Cardiac septum (tissue), 1 donor: ENCODE measurements around the gene PARD3. TPM values are rescaled to one million over a fixed set of nuclear protein-coding genes. Genes with fewer than 3 reads are reported as not detected.

Source experiments
- DNase-seq: peaks from one replicate; pipeline ENCODE4 v3.0.0-alpha.2; 2020; ENCODE audit warnings: low spot score
- intact Hi-C: fragments of 100-400 bp; cut with DNase I; formaldehyde crosslinking; loops from one replicate; pipeline ENCODE4 v1.14.0; 2022
- total RNA-seq: library from RNA; stranded (reverse); fragmentation: NEBNext Ultra II Directional; extraction: Animal tissue kit (Norgen Biotek cat#: 25700); gene quantifications from one replicate; pipeline ENCODE4 v1.2.1, GENCODE V29; 2021
- donor health status: DM: no; HTN: no; CAD: no.

PARD3 gene
- total RNA-seq, 1 donor from 2014 or later: 36.7 TPM

DNA sequence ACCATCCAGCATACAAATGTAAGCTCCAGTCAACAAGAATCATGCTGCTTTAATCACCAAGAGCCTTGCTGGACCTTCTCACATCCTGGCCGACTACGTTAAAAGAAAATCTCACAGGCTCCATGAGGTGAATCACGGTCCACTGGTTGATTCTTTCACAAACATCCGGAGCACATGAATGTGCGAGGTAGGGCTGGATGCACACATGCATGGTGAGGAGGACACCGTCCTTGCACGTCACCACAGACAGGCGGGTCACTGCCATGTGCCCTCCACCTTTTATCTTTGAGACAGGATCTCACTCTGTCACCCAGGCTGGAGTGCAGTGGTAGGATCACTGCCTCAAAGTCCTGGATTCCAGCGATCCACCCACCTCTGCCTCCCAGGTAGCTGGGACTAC lies 265.1 kb downstream of the PARD3 start:
- DNase-seq: no peak
- intact Hi-C loops: no loop called here

DNA sequence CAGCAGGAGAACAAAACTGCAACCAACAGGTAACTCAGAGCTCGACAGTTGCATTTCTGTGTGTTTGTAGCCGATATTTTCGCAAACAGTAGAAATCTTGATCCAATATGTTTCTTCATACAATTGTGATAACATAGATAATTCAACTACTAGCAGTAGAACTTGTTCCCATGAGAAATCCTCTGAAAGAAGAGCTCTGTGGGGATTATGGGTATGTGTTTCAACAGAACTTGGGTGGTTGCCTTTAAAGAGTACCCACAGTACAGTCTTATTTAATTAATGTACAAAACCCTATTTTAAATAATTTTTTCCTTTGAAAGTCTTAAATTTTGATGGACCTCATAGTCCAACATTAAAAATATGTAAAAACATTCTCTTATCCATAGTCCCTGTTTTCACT lies 266.1 kb downstream of the PARD3 start:
- no peak for DNase-seq
- intact Hi-C loops: no loop called here

DNA sequence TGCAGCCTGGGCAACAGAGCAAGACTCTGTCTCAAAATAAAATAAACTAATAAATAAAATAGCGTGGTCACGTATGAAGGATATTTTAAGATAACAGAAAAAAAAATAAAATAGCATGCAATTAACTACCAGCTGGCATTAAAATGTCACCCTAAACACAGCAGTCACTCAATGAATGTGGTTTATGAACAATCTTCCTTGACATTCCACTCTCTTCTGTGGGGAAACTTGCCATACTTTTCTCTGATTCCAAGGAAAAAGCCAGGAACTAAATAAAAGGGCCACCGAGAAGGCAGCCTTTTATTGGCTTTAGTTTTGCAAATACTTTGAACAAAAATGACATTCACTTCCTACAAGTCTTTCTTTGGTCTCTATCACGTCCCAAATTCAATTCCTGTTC lies 266.6 kb downstream of the PARD3 start:
- DNase-seq: no peak
- intact Hi-C loops: no loop called here

DNA sequence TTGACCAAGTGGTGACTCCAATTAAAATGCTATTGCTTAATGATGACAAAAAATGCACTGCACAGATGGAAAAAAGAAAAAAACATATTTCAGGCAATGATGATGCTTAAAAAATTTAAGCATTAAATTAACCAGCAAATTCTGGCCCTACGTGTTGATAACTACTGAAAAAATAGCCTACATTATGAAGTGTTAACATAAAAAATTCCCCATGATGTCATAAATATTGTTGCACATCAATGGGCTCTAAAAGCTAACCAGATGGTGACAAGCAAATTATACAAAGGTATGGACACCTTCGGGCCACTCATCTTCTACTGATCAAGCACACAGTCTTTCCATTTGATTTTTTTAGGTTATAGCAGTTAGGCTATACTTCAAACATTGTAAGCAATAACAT lies 267.4 kb downstream of the PARD3 start:
- intact Hi-C loops: no loop called here
- DNase-seq: no peak

DNA sequence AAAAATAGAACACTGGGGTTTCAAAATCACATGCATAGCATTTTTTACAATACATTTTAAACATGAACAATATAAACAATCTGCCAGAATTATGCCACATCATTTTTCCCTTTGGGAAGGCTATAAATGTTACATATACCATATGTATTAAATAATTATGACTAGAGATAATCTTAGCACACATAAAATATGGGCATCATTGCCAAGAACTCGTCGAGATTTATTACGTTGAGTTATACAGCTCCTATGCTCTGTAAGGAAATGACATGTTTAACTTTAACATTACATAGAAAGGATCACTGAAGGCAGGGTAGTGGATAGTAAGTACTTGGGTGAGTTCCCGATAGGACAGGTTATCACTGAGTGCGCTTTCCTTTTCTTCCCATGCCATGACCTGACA lies 267.8 kb downstream of the PARD3 start:
- no peak for DNase-seq
- intact Hi-C loops: no loop called here

DNA sequence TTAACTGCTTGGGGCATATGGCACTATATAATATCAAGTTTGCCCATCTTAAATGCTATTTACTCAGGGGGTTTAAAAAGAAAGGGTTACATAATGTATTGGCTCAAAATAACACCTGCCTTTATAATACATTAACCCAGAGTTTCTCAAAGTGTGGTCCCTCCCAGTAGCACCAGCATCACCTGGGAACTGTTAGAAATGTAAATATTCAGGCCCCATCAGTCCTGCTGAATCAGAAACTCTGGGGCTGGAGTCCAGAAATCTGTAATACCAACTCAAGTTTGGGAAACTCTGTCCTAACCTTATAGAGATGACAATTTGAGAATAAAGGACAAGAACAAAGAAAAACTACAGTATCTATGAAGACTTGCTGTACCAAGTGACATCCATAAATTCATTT lies 270.7 kb downstream of the PARD3 start:
- no peak for DNase-seq
- intact Hi-C loops: no loop called here

DNA sequence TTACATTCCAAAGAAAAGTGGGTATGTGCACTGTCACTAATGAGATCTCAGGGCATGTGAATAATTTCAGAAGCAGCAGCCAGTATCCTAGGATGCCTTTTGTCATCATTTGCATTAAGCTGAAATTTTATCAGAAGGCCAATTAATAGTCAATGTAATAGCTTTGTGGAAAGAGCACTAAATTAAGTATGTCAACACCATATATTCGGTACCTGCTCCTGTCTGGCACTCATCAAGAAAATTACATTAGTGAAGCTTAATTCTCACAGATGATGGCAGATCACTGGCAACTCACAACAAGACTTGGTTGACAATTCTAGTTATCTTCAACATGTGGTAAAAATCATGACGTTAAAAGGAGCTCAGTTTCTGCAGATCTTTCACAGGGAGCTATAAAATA lies 271.4 kb downstream of the PARD3 start:
- DNase-seq: no peak
- intact Hi-C loops: no loop called here

DNA sequence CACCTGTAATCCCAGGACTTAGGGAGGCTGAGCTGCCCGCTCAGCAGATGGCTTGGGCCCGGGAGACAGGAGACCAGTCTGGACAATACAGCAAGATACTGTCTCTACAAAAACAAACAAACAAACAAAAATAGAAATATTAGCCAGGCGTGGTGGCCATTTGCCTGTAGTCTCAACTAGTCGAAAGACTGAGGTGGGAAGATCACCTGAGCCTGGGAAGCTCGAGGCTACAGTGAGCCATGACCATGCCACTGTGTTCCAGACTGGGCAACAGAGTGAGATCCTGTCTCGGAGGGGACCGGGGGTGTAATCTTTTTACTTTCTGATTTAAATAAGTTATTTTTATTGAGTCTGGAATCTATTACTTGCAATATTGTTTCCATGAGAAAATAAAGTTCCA lies 274.6 kb downstream of the PARD3 start:
- DNase-seq: no peak
- intact Hi-C loops: no loop called here

DNA sequence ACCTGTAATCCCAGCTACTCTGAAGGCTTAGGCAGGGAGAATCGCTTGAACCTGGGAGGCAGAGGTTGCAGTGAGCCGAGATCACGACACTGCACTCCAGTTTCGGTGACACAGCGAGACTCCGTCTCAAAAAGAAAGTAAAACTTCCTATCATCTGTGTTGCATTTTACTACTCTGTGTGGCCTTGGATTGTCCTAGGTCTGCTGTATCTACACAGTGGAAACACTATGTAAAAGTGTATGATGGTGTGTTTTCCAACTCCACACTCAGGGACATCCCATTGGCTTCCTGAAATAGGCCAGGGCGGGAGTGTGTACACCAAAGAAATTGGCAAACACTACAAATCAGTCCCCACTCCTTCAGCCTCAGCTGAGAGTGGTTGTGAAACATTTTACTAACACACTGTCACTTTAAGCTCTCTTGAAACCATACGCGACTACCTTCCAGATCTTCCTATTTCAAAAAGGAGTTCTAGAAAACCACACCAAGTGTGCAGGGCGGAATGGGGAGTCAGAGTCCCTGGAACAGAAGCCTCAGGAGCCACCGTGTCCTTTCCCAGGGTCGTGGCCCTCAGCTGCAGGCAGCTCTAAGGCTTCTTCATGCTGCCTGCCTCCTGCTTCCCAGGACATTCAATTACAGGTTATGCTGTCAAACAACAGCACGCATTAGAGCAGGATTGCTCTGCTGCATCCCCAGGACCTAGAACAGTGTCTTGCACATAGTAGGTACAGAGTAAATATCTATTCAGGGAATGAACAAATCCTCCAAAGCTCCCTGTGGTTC lies 275.4 kb downstream of the PARD3 start:
- DNase-seq: no peak
- intact Hi-C loops: no loop called here

DNA sequence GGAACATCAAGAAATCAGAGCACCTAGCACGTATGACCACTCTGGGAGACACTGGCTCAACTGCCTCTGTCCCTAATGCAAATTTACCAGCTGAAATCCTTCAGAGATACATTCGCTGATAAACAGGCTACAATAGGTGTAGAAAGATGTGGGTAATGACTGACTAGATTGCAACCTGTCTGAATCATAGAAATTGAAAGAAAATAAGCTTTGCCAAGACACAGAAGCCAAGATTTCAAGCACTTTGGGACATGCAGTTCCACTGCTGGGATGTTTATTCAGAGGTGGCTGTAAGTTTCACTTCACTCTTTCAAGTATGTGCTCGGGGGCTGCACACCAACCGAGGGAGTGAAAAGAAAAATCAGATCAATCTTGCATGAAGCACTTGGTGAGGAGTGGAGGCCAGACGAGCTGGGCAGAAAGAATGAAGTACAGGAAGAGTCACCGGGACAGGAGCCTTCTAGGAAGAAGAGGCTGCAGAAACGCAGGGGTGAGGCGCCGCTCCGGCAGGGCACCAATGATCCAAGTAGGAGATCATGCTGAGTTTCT lies 276.7 kb downstream of the PARD3 start:
- no peak for DNase-seq
- intact Hi-C loops: no loop called here

DNA sequence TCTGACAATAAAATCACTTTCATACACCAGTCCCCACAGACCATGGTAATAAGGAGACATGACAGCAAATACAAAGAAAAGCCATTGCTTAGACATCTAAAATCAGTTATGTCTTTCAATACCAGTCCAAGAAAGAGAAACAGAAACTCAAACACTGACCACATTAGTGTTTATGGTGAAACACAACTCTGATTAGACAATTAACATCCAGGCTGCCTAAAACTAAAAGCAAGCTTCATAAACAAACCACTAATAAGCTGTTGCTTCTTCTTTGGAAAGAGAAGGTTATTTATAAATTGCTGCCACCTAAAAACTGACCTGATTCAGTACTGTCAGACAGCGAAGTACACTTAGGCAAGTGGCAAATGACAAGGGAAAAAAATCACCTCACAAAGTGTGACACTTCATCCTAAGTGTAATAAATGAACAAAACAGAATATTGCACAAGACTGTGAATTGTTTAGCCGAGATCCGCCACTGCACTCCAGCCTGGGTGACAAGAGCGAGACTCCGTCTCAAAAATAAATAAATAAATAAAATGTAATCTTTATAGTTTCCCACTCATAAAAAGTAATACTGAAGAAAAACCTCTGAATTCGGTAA lies 277.4 kb downstream of the PARD3 start:
- intact Hi-C loops: no loop called here
- no peak for DNase-seq

DNA sequence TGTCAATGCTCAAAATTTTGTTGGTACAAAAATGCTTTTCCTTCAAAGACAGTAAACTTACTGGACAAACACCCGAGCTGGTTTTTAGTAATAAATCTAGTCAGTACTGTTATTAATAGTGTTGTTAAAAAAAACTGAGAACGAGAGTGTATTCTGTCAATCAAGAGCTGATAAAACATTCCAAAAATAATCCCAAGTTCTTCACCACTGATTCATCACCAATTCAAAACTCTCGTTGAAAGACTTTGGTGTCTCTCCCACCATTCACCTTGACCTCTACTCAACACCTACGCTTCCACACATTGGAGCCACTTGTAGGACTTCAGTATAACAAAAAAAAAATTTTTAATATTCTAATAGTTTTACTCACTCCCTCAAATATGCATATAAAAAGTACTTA lies 279.2 kb downstream of the PARD3 start:
- intact Hi-C loops: no loop called here
- DNase-seq: no peak

DNA sequence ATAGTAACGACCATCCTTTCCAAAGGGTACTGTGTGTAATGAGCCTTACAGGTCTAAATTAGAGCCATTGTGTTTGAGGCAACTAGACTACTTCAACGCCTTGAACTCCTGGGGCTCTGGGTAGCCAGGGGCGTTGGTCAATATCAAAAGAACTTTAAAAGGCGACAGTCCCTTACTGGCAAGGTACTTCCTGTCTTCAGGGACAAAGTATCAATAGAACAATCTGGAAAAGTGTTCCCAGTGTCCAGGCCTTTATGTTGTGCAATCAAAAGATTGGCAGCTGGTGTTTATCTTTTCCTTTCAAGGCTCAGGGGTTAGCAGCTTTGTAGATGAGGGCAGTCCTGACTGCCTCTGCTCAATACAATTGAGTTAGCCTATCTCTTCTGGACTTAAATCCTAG lies 284.3 kb downstream of the PARD3 start:
- no peak for DNase-seq
- intact Hi-C loops: no loop called here

DNA sequence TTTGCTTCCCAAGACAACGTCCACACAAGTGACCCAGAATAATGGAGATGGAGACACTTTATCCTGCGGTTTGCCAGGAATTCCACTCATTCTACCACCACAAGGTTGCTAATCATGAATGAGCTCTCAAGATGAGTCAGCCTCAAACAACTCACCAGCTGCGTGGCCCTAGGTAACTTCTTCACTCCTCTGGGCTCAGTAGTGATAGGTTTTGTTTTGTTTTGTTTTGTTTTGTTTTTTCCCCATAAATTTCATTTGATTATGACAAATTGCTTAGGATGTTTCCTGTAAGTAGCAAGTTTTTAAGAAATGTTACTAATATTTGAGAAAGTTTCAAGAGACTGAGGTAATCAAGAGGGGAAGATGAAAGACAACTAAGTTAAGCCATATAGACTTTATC lies 286.8 kb downstream of the PARD3 start:
- intact Hi-C loops: loop anchor here (5.0 to 10.0 kb wide), 2 partner anchors 99 to 1194 kb away; partner anchors contain the start of gene NRP1
- DNase-seq: no peak

DNA sequence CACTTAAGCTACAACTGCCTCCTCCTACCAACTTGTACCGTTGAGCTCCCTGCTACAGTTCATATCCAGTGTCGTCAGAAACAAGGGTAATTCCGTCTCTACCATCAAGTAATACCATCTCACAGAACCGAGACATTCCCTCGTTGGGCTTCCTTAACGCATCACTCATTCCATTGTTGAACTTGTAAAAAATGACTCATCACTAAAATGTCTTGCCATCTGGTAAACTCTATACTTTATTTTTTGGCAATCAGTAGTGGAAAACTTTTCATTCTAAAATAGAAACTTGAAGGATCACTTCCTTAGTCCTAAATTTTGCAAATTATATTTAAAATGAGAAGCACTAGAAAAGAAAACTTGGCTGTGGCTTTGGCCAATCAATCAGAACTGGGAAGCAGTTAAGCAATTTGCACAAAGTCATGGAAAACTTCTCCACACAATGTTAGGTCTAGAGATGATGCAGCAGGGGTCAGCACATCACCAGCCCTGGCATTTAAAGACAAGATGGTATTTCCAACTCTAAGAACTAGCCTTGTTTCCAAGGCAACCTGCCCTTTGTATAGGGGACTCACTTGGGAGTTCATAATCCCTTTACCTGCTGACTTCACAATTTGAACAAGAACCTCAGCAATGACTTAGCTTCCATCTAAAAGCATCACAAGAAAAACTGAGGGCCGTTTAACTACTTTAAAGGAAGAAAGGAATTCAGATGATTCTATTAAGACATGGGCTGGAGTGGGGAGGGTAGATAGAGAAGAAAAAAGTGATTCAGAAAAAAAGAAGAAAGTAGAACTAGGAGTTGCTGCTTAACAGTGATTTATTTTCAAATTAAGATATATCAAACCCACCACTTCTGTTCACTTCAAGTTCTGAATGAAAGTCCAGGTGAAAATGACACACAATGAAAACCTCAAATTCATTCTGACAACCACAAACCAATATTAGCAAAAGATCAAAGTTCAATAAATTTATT lies 288.1 kb downstream of the PARD3 start:
- no peak for DNase-seq
- intact Hi-C loops: loop anchor here (5.0 to 10.0 kb wide), 2 partner anchors 100 to 1192 kb away; partner anchors contain the start of gene NRP1

DNA sequence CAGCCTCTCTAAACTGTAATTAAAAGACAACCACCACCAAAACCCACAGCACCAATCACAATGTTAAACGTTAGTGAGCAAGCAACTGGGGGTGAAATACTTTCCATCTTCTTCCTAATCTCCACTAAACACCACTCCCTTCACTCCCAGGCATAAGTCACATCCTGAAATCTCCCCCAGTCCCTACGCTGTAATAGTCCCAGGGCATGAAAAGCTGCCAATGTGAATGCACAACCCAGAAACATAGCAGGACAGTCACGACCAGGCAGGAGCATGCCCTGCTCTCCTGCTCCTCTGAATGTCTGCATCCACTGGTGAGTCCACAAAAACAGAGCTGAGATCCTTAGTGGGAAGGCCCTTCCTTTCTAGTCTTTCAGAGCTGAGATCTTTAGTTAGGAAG lies 288.9 kb downstream of the PARD3 start:
- DNase-seq: no peak
- intact Hi-C loops: loop anchor here (5.0 to 10.0 kb wide), 2 partner anchors 101 to 1191 kb away; partner anchors contain the start of gene NRP1

DNA sequence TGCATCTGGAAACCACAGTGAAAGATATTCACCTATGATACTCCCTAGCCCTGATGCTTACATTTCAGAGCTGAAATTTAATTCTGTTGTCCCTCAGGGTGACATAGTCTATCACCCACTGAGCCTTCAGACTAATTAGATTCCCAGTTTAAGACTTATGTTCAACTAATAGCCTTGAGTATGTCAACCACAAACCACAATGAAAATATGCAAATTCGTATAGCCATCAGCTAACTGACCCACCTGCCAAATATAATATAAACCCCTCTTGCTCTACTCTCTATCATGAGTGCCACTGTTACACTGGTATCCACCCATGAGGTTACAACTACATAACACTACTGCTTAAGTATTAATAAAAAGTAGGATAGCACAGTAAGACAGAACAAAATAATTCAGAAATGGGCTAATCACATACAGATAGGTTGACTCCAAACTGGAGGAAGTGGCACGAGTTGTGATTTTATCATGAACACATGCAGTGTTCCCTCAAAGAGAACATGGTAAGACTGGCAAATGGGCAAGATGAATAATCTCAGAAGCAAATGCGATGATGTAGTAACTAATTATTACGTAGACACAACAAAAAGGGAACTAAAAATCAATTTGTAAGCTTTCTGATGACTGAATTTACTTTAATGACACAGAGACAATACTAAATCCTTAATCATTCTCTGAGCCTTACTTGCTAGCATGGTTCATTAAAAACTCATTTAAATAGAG lies 290.6 kb downstream of the PARD3 start:
- intact Hi-C loops: loop anchor here (5.0 to 10.0 kb wide), 2 partner anchors 103 to 1190 kb away; partner anchors contain the start of gene NRP1
- no peak for DNase-seq

DNA sequence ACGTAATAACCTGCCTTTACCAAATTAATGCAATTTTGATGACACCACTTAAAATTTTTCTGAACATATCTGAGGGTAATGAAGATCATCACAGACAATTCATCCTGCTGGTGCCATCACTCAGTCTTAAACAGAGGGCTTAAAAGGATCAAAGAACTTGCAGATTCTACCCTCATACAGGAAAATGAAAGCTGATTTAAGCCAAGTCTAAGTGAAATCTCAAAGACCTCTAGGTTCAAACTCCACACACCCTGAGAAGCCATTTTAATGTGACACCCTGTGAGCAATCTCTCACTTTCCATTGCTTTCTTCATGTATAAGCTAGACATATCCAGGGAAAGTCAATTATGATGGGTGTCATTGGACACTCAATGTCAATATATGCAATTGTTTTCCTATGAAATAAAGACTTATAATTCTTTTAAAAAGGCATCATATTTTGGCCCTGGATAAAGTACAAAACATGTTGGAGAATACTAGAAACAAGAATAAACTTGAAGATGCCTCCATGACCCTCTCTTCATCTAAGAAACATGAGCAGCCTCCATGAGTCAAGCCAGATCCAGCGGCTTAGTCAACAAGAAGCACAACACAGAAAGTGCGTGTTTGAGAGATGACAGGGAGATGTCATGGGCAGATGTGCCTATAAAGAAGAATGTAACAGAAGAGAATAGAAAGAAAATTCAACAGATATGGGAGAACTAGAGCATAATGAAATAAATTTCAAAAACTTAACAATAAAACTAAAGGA lies 291.9 kb downstream of the PARD3 start:
- intact Hi-C loops: loop anchor here (10.0 kb wide), 1 partner anchor 1188 kb away; the partner anchor contains the start of gene NRP1

More for the DNA sequence above, 291.9 kb downstream of the PARD3 start:
- DNase-seq: no peak
